NB4 (cell line): ENCODE results near the gene CHCHD10.
A peak's percentile ranks its signal among the peaks of the same experiment; 100 is the strongest.

ENCODE experiments used
- DNase-seq: peaks from one replicate; pipeline ENCODE4 v3.0.0; 2010; ENCODE audit warnings: low read depth
- H3K4me3 ChIP-seq: one replicate; pipeline ENCODE4 v1.5.1; 2011; ENCODE audit warnings: mild to moderate bottlenecking, low read depth, low read length, moderate library complexity
- MYC ChIP-seq: IDR thresholded peaks from 2 replicates; pipeline ENCODE4 v1.6.1; 2011; ENCODE audit warnings: low read depth, low read length
- POLR2A ChIP-seq: IDR thresholded peaks from 2 replicates; pipeline ENCODE4 v1.6.1; 2011; ENCODE audit warnings: mild to moderate bottlenecking; ENCODE audit not compliant: insufficient read length; ENCODE audit errors: extremely low read depth
- TF ChIP-seq, protein P1 (sequence below): IDR thresholded peaks from 2 replicates; pipeline ENCODE4 v1.6.1; 2011; ENCODE audit warnings: low read depth, low read length
- TF ChIP-seq, protein P2 (sequence below): IDR thresholded peaks from one replicate; pipeline ENCODE4 v1.5.1; 2012; ENCODE audit warnings: low read depth, low read length

CHCHD10 gene

DNA sequence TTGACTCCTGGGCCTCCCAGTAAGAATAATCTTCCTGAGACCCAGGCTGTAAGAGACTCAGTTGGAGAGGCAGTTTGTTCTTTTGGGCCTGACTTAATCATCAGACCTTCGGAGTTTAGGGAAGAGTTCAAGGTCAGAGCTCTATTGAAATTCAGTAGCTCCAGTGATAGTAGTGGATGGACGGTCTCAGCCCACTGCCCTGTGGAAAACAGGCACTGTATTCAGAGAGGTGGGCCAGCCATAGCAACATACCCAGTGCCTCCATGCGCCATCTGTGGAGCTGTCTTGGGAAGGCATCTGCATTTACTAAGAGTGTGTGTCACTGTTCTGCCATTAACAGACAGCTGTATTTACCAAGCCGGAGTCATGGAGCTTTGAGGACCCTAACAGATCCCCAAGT, 21.9 kb upstream of the CHCHD10 start:
- TF ChIP-seq POLR2A, result no peak
- no peak overlapping the region for H3K4me3 ChIP-seq
- no peak for DNase-seq

DNA sequence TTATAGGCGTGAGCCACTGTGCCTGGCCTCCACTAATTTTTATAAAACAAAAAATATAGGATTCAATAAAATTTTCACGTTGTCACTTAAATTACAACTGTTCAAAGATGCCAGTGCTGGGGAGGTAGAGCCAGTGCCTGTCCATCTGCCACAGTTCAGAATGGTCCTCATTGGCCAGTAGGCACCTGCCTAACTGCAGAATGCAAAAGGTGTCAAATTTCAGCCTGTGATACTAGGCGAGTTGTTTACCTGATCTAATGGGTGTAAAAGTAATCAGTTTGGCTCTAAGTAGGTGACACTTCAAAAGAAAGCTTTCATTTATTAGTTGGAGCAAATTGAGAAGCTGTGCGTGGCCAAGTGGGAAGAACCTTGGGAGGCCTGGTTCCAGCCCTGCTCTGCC, 21.3 kb upstream of the CHCHD10 start:
- TF ChIP-seq, protein P1, sequence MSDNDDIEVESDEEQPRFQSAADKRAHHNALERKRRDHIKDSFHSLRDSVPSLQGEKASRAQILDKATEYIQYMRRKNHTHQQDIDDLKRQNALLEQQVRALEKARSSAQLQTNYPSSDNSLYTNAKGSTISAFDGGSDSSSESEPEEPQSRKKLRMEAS, result no peak
- no peak for TF ChIP-seq POLR2A
- H3K4me3 ChIP-seq, result no peak overlapping the region
- no peak for DNase-seq

DNA sequence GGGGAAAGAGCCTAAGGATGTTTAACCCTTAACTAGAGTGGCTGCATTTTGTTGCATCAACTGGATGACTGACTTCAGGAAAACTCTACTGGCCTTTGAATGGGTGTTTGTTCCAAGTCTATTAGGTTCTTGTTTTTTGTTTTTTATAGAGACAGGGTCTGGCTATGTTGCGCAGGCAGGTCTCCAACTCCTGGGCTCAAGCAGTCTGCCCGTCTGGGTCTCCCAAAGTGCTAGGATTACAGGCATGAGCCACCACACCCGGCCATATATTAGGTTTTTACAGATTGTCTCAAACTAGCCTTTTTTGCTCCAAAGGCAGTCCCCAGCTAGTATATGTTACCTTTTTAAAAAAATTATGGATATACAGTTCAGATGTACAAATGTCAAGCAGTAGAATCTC, 20.1 kb upstream of the CHCHD10 start:
- H3K4me3 ChIP-seq, result peak overlapping the region; percentile 94
- TF ChIP-seq, protein P1, result no peak
- TF ChIP-seq, protein P2, sequence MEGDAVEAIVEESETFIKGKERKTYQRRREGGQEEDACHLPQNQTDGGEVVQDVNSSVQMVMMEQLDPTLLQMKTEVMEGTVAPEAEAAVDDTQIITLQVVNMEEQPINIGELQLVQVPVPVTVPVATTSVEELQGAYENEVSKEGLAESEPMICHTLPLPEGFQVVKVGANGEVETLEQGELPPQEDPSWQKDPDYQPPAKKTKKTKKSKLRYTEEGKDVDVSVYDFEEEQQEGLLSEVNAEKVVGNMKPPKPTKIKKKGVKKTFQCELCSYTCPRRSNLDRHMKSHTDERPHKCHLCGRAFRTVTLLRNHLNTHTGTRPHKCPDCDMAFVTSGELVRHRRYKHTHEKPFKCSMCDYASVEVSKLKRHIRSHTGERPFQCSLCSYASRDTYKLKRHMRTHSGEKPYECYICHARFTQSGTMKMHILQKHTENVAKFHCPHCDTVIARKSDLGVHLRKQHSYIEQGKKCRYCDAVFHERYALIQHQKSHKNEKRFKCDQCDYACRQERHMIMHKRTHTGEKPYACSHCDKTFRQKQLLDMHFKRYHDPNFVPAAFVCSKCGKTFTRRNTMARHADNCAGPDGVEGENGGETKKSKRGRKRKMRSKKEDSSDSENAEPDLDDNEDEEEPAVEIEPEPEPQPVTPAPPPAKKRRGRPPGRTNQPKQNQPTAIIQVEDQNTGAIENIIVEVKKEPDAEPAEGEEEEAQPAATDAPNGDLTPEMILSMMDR, result no peak
- no peak for TF ChIP-seq POLR2A
- DNase-seq, result no peak

DNA sequence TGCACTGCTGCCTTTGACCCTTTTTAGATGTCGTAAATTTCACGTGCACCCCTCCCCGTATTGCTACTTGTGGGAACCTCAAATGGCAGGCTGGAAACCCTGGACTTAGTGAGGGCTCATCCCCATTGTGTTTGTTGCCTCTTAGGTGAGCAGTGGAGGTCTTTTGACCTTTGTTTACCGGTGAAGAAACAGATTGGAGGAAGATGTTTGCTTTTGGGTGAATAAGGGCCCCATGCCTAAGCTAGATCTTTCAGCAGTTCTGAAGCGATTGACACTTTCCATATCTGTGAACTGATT, 19.8 kb upstream of the CHCHD10 start:
- H3K4me3 ChIP-seq, result peak overlapping the region; percentile 94
- no peak for DNase-seq
- TF ChIP-seq, protein P2, result no peak
- TF ChIP-seq, protein P1, result no peak
- no peak for TF ChIP-seq MYC
- no peak for TF ChIP-seq POLR2A

DNA sequence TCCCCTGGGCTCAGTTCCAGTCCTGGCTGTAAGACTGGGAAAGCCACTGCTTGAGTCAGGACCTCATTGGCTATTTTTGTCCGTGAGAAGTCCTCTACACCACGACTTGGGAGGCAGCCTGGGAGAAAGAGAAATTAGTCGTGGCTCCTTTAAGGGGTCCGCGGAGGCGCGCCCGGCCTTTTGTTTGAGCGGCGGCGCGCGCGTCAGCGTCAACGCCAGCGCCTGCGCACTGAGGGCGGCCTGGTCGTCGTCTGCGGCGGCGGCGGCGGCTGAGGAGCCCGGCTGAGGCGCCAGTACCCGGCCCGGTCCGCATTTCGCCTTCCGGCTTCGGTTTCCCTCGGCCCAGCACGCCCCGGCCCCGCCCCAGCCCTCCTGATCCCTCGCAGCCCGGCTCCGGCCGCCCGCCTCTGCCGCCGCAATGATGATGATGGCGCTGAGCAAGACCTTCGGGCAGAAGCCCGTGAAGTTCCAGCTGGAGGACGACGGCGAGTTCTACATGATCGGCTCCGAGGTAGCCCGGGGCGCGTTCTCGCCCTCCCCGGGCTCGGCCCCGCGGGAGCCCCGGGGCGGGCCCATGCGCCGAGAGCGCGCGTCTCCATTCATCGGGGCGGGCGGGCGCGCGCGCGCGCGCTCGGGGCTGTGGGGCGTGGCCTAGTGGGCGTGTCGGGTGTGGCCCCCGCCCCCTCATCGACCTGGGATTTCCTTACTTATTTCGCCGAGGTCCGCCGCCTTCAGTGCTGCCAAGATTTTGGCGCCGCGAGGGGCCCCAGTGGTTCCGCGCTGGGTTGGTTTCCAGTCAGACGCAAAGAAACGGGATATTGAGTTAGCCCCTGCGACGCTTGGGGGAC, 19.2 kb upstream of the CHCHD10 start, which contains the start of gene SMARCB1:
Gene SMARCB1 (plus strand): TSS at position 215 of the 848 bp plus-strand sequence. CDS start 204 bp downstream, at position 419.
- H3K4me3 ChIP-seq, result peak within 1 kb of the TSS; percentile 94
- TF ChIP-seq MYC, result no peak
- TF ChIP-seq, protein P2, result no peak
- TF ChIP-seq POLR2A, result no peak
- TF ChIP-seq, protein P1, result no peak
- DNase-seq, result peak; percentile 90

DNA sequence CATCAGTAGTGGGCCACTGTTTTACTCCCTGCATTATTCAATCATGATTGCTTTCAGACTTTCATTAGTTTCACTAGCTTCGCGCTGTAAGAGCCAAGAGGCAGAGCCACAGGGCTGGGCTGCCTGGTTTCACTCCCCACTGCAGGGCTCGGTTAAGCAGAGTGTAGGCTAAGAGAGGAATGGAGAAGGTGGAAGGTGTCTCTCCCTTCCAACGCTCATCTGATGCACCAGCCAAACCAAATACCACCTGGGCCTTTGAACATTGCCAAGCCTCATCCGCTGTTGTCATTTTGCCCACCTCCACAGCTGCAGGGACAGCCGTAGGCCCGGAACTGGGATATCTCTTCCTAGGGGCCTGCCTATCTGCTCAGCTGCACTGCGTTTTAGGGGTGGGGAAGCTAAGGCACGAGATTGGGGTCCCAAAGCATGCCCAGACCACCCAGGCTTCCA, 18.5 kb upstream of the CHCHD10 start:
- DNase-seq, result no peak
- peak overlapping the region; percentile 68 for H3K4me3 ChIP-seq
- TF ChIP-seq, protein P1, result no peak
- TF ChIP-seq MYC, result no peak
- TF ChIP-seq, protein P2, result no peak
- TF ChIP-seq POLR2A, result no peak
